K562 (cell line): ENCODE measurements around the gene POLR1C. TPM values are rescaled to one million over a fixed set of nuclear protein-coding genes. Genes with fewer than 3 reads are reported as not detected.

ENCODE experiments used
- BRF2 ChIP-seq: IDR thresholded peaks from 3 replicates; pipeline ENCODE4 v1.6.1; 2011; ENCODE audit warnings: borderline replicate concordance, mild to moderate bottlenecking; ENCODE audit not compliant: insufficient read length, insufficient read depth
- CHD2 ChIP-seq: IDR thresholded peaks from 2 replicates; pipeline ENCODE4 v1.6.1; 2011; ENCODE audit warnings: low read depth, low read length
- CLOCK ChIP-seq: fragments of 250-450 bp; sonication (Bioruptor Pico); IDR thresholded peaks from 2 replicates; pipeline ENCODE4 v1.4.0; 2020; ENCODE audit warnings: mild to moderate bottlenecking, moderate library complexity, borderline replicate concordance
- CSDE1 ChIP-seq, 2 experiments: fragments of 450-650 bp; IDR thresholded peaks; 2 replicates each; pipeline ENCODE4 v1.6.1; 2016; ENCODE audit warnings: mild to moderate bottlenecking in 1 of 2
- FIP1L1 ChIP-seq: fragments of 200-400 bp; formaldehyde crosslinking; IDR thresholded peaks from 2 replicates; pipeline ENCODE4 v1.6.1; 2018; ENCODE audit warnings: mild to moderate bottlenecking, low read depth, low read length; ENCODE audit not compliant: poor library complexity, severe bottlenecking
- GMEB1 ChIP-seq: fragments of 250-450 bp; sonication (Bioruptor Pico); IDR thresholded peaks from 2 replicates; pipeline ENCODE4 v1.4.0; 2020; ENCODE audit warnings: mild to moderate bottlenecking
- GTF2B ChIP-seq: IDR thresholded peaks from 2 replicates; pipeline ENCODE4 v1.6.1; 2011; ENCODE audit not compliant: insufficient read length; ENCODE audit errors: extremely low read depth
- IRF2 ChIP-seq: sonication (generic); formaldehyde crosslinking; IDR thresholded peaks from 2 replicates; pipeline ENCODE4 v1.8.1; 2022; ENCODE audit warnings: mild to moderate bottlenecking, missing genetic modification reagents
- LARP7 ChIP-seq: fragments of 450-650 bp; IDR thresholded peaks from 2 replicates; pipeline ENCODE4 v1.6.1; 2016
- NFIX ChIP-seq: fragments of 250-450 bp; sonication (Bioruptor Pico); IDR thresholded peaks from 2 replicates; pipeline ENCODE4 v1.4.0; 2020; ENCODE audit warnings: low read depth, mild to moderate bottlenecking, moderate library complexity
- NFRKB ChIP-seq: fragments of 450-650 bp; IDR thresholded peaks from 2 replicates; pipeline ENCODE4 v1.6.1; 2016; ENCODE audit warnings: low read depth
- PHB ChIP-seq: fragments of 250-450 bp; sonication (Bioruptor Pico); IDR thresholded peaks from 2 replicates; pipeline ENCODE4 v1.5.0; 2021
- RB1 ChIP-seq: fragments of 450-650 bp; IDR thresholded peaks from 2 replicates; pipeline ENCODE4 v1.6.1; 2017; ENCODE audit warnings: low read depth, mild to moderate bottlenecking
- SMC3 ChIP-seq: conservative IDR thresholded peaks from 2 replicates; pipeline ENCODE4 v1.6.1; 2011; ENCODE audit warnings: low read depth, low read length, improper control_type of control experiment; ENCODE audit not compliant: insufficient read depth
- TGIF2 ChIP-seq: sonication (generic); formaldehyde crosslinking; IDR thresholded peaks from 2 replicates; pipeline ENCODE4 v1.8.1; 2022; ENCODE audit warnings: mild to moderate bottlenecking, missing genetic modification reagents, moderate library complexity
- XRCC4 ChIP-seq: IDR thresholded peaks from one replicate; pipeline ENCODE4 v1.6.1; 2011; ENCODE audit not compliant: insufficient read depth, insufficient read length; ENCODE audit errors: extremely low read depth
- YBX1 ChIP-seq: fragments of 450-650 bp; IDR thresholded peaks from 2 replicates; pipeline ENCODE4 v1.7.1; 2016; ENCODE audit warnings: mild to moderate bottlenecking
- ZFP30 ChIP-seq: fragments of 250-450 bp; sonication (Bioruptor Pico); IDR thresholded peaks from 2 replicates; pipeline ENCODE4 v1.8.0; 2022; ENCODE audit warnings: moderate library complexity, mild to moderate bottlenecking, inconsistent platforms, borderline replicate concordance
- ZFX ChIP-seq: sonication (generic); formaldehyde crosslinking; IDR thresholded peaks from 2 replicates; pipeline ENCODE4 v1.8.0; 2022; ENCODE audit warnings: mild to moderate bottlenecking, missing genetic modification reagents, moderate library complexity
- ZNF133 ChIP-seq: fragments of 250-450 bp; sonication (Bioruptor Pico); IDR thresholded peaks from 2 replicates; pipeline ENCODE4 v1.4.0; 2020; ENCODE audit warnings: mild to moderate bottlenecking
- ZNF143 ChIP-seq: sonication (generic); formaldehyde crosslinking; IDR thresholded peaks from 2 replicates; pipeline ENCODE4 v1.9.0; 2022; ENCODE audit warnings: mild to moderate bottlenecking, missing genetic modification reagents
- ZNF24 ChIP-seq: fragments of 450-650 bp; IDR thresholded peaks from 2 replicates; pipeline ENCODE4 v1.6.1; 2016
- ZNF586 ChIP-seq: fragments of 450-650 bp; formaldehyde crosslinking; conservative IDR thresholded peaks from 2 replicates; pipeline ENCODE4 v1.4.0; 2020; ENCODE audit warnings: mild to moderate bottlenecking, moderate library complexity
- ZNF696 ChIP-seq: fragments of 250-450 bp; sonication (Bioruptor Pico); conservative IDR thresholded peaks from 2 replicates; pipeline ENCODE4 v1.4.0; 2020; ENCODE audit warnings: mild to moderate bottlenecking, moderate library complexity
- ZNF79 ChIP-seq: fragments of 250-450 bp; sonication (Bioruptor Pico); IDR thresholded peaks from 2 replicates; pipeline ENCODE4 v1.4.0; 2020; ENCODE audit warnings: low read depth, mild to moderate bottlenecking, moderate library complexity
- polyA plus RNA-seq, 8 experiments: library from polyadenylated mRNA; depleted of rRNA in 4 of 8; stranded (reverse) in 5 of 8; unstranded in 3 of 8; fragments of >200 nt; fragmentation: Nextera tagmentation in 2 of 8; fragmentation: Illumina TruSeq in 1 of 8; extraction: Ambion mirVana in 2 of 8; extraction: Trizol in 1 of 8; gene quantifications; 2 replicates each; pipeline versions ENCODE4 v1.2.1 to v1.2.3, GENCODE V29; 2011 to 2014; ENCODE audit warnings: inconsistent platforms in 1 of 8, missing spikeins in 1 of 8
- total RNA-seq, 7 experiments: library from RNA; depleted of rRNA in 6 of 7; stranded (reverse); fragments of >200 nt in 6 of 7; fragmentation: Illumina TruSeq in 2 of 7; extraction: Trizol in 2 of 7; gene quantifications; 2 replicates each; pipeline versions ENCODE4 v1.2.1 to v1.2.3, GENCODE V29; 2011 to 2021; ENCODE audit warnings: low replicate concordance in 1 of 7

Gene POLR1C
- total and polyA plus RNA-seq, 9 of the 15 experiments (the other 6 are each of a cell fraction or from before 2014, with no cell fraction given): 83.5 to 429 (median 120) TPM

- no peak for TF ChIP-seq ZNF696
- TF ChIP-seq RB1: 0 out of 2 replicates have a peak, but pooled peaks have one; percentile 61
- no peak for TF ChIP-seq TGIF2 (CRISPR knock-in tag)
- TF ChIP-seq XRCC4: no peak
- no peak for TF ChIP-seq CHD2
- TF ChIP-seq PHB: no peak
- no peak; the same call in 1 of the 2 replicates for TF ChIP-seq ZNF143
- TF ChIP-seq BRF2: no peak
- no peak for TF ChIP-seq CLOCK (CRISPR knock-in tag)
- TF ChIP-seq FIP1L1: no peak
- no peak for TF ChIP-seq IRF2 (CRISPR knock-in tag)
- no peak for TF ChIP-seq ZNF133
- TF ChIP-seq ZNF79 (CRISPR knock-in tag): no peak
- TF ChIP-seq ZNF586 (CRISPR knock-in tag): no peak
- no peak for TF ChIP-seq YBX1
- peak; percentile 32 for TF ChIP-seq ZFX (CRISPR knock-in tag)
- no peak for TF ChIP-seq GTF2B
- TF ChIP-seq NFIX (CRISPR knock-in tag): no peak
- TF ChIP-seq NFRKB: no peak
- peak; percentile 88 for TF ChIP-seq SMC3
- TF ChIP-seq ZNF24: no peak
- TF ChIP-seq CSDE1 (IDR thresholded peaks at IDR 0.05): no peak
- TF ChIP-seq ZFP30 (CRISPR knock-in tag): no peak
- TF ChIP-seq LARP7: no peak
- TF ChIP-seq GMEB1 (CRISPR knock-in tag): no peak
Observed at GRCh38 chr6:43506667-43507471, 10.0 kb upstream of the POLR1C start (continued).
